Measurements from ENCODE around the gene CCT7.

CCT7 gene

GRCh38 chr2:73238149-73238548, 4.0 kb downstream of the CCT7 start:
- Mint-ChIP-seq H3K27me3 (no peaks in the 10 kb centered on the region), H3K27ac (no peak overlapping the region), H3K4me1 (ENCODE audit: low read depth) (peaks cover 39% of the 10 kb centered on the region), H3K4me3 (peak overlapping the region; percentile 35), H3K36me3 (peaks cover 11% of the 10 kb centered on the region), H3K9me3 (ENCODE audit: low read depth) (no peaks in the 10 kb centered on the region)

GRCh38 chr2:73238976-73239375, 4.9 kb downstream of the CCT7 start:
- H3K27ac Mint-ChIP-seq: peak overlapping the region; percentile 16
- no peaks in the 10 kb centered on the region for H3K27me3 Mint-ChIP-seq
- peaks cover 11% of the 10 kb centered on the region for H3K36me3 Mint-ChIP-seq
- H3K4me1 Mint-ChIP-seq (ENCODE audit: low read depth): peaks cover 42% of the 10 kb centered on the region
- no peaks in the 10 kb centered on the region for H3K9me3 Mint-ChIP-seq (ENCODE audit: low read depth)
- no peak overlapping the region for H3K4me3 Mint-ChIP-seq

- Mint-ChIP-seq H3K4me3 (no peak overlapping the region), H3K9me3 (ENCODE audit: low read depth) (no peaks in the 10 kb centered on the region), H3K36me3 (peaks cover 11% of the 10 kb centered on the region), H3K4me1 (ENCODE audit: low read depth) (peaks cover 45% of the 10 kb centered on the region), H3K27ac (peak overlapping the region; percentile 22), H3K27me3 (no peaks in the 10 kb centered on the region)
Measured at GRCh38 chr2:73239776-73240175, 5.7 kb downstream of the CCT7 start.

DNA sequence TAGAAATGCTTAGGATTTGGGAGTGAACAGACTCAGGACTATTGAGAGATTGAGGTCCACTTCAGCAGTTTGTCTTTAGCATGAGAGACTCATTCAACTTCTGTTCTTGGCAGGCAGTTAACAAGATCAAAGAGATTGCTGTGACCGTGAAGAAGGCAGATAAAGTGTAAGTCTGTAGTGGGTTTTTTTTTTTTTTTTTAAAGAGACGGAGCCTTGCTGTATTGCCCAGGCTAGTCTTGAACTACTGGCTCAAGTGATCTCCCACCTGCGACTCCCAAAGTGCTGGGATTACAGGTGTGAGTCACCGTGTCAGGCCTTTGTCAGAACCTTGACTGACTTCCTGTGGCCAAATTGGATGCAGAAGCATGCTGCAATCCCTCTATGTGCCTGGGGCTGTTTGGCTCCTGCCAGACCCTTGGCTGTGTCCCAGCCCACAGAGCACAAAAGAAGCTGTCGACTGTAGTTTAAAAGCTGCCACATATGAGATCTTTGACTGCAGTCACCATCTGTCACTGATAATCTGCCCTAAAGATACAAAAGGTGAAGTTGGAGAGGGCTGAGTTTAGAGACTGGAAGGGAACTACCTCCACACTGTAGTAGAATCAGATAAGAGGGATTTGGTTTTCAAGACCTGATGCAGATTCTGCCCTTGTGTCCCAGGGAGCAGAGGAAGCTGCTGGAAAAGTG, 9.9 kb downstream of the CCT7 start:
- Mint-ChIP-seq H3K27ac (peak overlapping the region; percentile 61), H3K36me3 (peaks cover 4% of the 10 kb centered on the region)

GRCh38 chr2:73244580-73244979, 10.5 kb downstream of the CCT7 start:
- peaks cover 15% of the 10 kb centered on the region for H3K4me1 Mint-ChIP-seq (ENCODE audit: low read depth)
- no peaks in the 10 kb centered on the region for H3K27me3 Mint-ChIP-seq
- H3K27ac Mint-ChIP-seq: peak overlapping the region; percentile 61
- peaks cover 4% of the 10 kb centered on the region for H3K36me3 Mint-ChIP-seq
- H3K9me3 Mint-ChIP-seq (ENCODE audit: low read depth): no peaks in the 10 kb centered on the region
- H3K4me3 Mint-ChIP-seq: no peak overlapping the region

More for the DNA sequence above, 9.9 kb downstream of the CCT7 start:
- no peak overlapping the region for H3K4me3 Mint-ChIP-seq
- H3K4me1 Mint-ChIP-seq (ENCODE audit: low read depth): peaks cover 21% of the 10 kb centered on the region
- no peaks in the 10 kb centered on the region for H3K27me3 Mint-ChIP-seq
- no peaks in the 10 kb centered on the region for H3K9me3 Mint-ChIP-seq (ENCODE audit: low read depth)

- H3K27ac Mint-ChIP-seq: peak overlapping the region; percentile 30
Measured at GRCh38 chr2:73246850-73247249, 12.7 kb downstream of the CCT7 start.

DNA sequence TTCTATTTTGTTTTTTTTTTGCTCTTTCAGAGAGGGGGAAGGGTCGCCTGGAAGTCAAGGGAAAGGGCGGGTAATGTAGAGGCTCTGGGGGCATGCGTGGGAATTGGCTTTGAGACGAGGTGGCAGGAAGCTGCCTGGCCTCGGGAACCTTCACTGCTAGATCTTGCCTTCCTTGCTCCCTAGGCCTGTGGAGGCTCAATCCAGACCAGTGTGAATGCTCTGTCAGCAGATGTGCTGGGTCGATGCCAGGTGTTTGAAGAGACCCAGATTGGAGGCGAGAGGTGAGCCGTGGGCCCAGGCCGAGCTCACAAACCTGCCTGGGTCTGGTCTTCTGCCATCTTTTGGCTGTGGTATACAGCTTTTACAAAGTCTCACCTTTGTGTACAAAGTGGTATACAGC, 15.5 kb downstream of the CCT7 start:
- no peak overlapping the region for H3K4me3 Mint-ChIP-seq
- H3K4me1 Mint-ChIP-seq (ENCODE audit: low read depth): peaks cover 6% of the 10 kb centered on the region
- peaks cover 4% of the 10 kb centered on the region for H3K36me3 Mint-ChIP-seq
- no peak overlapping the region for H3K27ac Mint-ChIP-seq
- H3K9me3 Mint-ChIP-seq (ENCODE audit: low read depth): no peaks in the 10 kb centered on the region
- no peaks in the 10 kb centered on the region for H3K27me3 Mint-ChIP-seq

More at GRCh38 chr2:73246850-73247249, 12.7 kb downstream of the CCT7 start:
- H3K4me1 Mint-ChIP-seq (ENCODE audit: low read depth): peaks cover 13% of the 10 kb centered on the region
- H3K27me3 Mint-ChIP-seq: no peaks in the 10 kb centered on the region
- H3K9me3 Mint-ChIP-seq (ENCODE audit: low read depth): no peaks in the 10 kb centered on the region
- no peak overlapping the region for H3K4me3 Mint-ChIP-seq
- H3K36me3 Mint-ChIP-seq: peaks cover 4% of the 10 kb centered on the region

GRCh38 chr2:73250872-73251846, 17.1 kb downstream of the CCT7 start:
- Mint-ChIP-seq H3K4me1 (ENCODE audit: low read depth) (peaks cover 5% of the 10 kb centered on the region), H3K27me3 (no peaks in the 10 kb centered on the region), H3K27ac (no peak overlapping the region), H3K4me3 (no peak overlapping the region), H3K9me3 (ENCODE audit: low read depth) (no peaks in the 10 kb centered on the region), H3K36me3 (peaks cover 4% of the 10 kb centered on the region)

- Mint-ChIP-seq H3K27me3 (no peaks in the 10 kb centered on the region), H3K9me3 (ENCODE audit: low read depth) (no peaks in the 10 kb centered on the region), H3K4me1 (ENCODE audit: low read depth) (peaks cover 2% of the 10 kb centered on the region), H3K36me3 (no peaks in the 10 kb centered on the region), H3K27ac (no peak overlapping the region), H3K4me3 (no peak overlapping the region)
Measured at GRCh38 chr2:73252238-73253027, 18.3 kb downstream of the CCT7 start.

GRCh38 chr2:73253400-73253799, 19.3 kb downstream of the CCT7 start:
- Mint-ChIP-seq H3K9me3 (ENCODE audit: low read depth) (no peaks in the 10 kb centered on the region), H3K27ac (peak overlapping the region; percentile 41), H3K4me1 (ENCODE audit: low read depth) (peaks cover 2% of the 10 kb centered on the region), H3K36me3 (no peaks in the 10 kb centered on the region), H3K4me3 (no peak overlapping the region), H3K27me3 (no peaks in the 10 kb centered on the region)

- Mint-ChIP-seq H3K9me3 (ENCODE audit: low read depth) (no peaks in the 10 kb centered on the region), H3K4me1 (ENCODE audit: low read depth) (peaks cover 2% of the 10 kb centered on the region), H3K27ac (no peak overlapping the region), H3K36me3 (no peaks in the 10 kb centered on the region), H3K4me3 (no peak overlapping the region), H3K27me3 (no peaks in the 10 kb centered on the region)
Measured at GRCh38 chr2:73253901-73254300, 19.8 kb downstream of the CCT7 start.

DNA sequence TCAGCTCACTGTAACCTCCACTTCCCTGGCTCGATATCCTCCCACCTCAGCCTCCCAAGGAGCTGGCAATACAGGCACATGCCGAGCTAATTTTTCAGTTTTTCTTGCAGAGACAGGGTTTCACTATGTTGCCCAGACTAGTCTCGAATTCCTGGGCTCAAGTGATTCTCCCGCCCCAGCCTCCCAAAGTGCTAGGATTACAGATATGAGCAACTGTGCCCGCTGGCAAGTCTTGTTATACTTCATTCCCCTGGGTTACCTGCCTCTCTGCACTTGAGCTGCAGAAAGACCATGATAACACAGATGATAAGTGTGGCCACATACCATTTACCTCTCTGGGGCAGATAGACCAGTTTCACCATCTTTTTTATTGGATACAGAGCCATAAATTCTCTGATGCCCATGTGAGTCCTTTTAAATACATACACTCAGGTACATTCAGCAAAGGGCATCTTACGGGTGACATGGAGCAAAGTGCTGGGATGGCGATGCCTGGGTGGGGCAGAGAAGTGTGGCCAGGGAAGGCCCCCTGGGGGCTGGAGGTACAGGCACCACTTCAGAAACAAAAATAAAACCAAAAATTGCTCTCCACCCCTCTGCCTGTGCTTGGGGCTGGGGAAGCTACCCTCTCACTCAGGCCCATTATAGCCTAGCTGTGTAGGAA, 20.4 kb downstream of the CCT7 start:
- no peak overlapping the region for H3K27ac Mint-ChIP-seq
- H3K4me3 Mint-ChIP-seq: no peak overlapping the region
- H3K4me1 Mint-ChIP-seq (ENCODE audit: low read depth): peaks cover 2% of the 10 kb centered on the region
- no peaks in the 10 kb centered on the region for H3K27me3 Mint-ChIP-seq
- no peaks in the 10 kb centered on the region for H3K9me3 Mint-ChIP-seq (ENCODE audit: low read depth)
- no peaks in the 10 kb centered on the region for H3K36me3 Mint-ChIP-seq

GRCh38 chr2:73255007-73255644, 21.0 kb downstream of the CCT7 start:
- no peak overlapping the region for H3K27ac Mint-ChIP-seq
- H3K36me3 Mint-ChIP-seq: no peaks in the 10 kb centered on the region
- H3K27me3 Mint-ChIP-seq: no peaks in the 10 kb centered on the region
- H3K4me3 Mint-ChIP-seq: no peak overlapping the region
- H3K9me3 Mint-ChIP-seq (ENCODE audit: low read depth): no peaks in the 10 kb centered on the region
- peaks cover 2% of the 10 kb centered on the region for H3K4me1 Mint-ChIP-seq (ENCODE audit: low read depth)
